GM19395 (cell line): ENCODE data around the gene CLRN1.

Source experiments
- ATAC-seq: cut with Tn5 transposase; IDR thresholded peaks from one replicate; pipeline ENCODE4 v1.9.1; 2021; ENCODE audit warnings: mild to moderate bottlenecking, moderate library complexity; ENCODE audit not compliant: unreplicated experiment

The CLRN1 gene

DNA sequence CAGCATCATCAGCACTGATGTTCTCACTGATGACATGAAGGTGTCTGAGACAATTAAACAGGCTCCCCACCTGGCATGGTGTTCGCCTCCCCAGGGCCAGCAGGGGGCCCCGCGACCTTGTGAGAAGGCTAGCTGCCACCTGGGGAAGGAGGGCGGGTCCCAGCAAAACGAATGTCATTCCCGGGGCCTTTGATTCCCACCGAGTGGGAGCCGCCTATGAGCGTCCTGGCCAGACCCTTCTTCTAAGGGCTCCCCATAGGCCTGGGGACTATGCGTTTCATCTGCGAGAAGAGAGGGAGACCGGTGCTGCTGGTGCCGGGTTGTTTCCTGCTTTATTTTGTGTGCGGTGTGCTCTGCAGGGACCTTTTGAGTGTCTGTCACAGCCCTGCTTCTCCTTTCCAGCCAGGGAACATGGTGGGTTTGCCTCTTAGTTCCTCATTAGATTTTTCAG, 46.8 kb downstream of the CLRN1 start:
- ATAC-seq: peak; percentile 86

DNA sequence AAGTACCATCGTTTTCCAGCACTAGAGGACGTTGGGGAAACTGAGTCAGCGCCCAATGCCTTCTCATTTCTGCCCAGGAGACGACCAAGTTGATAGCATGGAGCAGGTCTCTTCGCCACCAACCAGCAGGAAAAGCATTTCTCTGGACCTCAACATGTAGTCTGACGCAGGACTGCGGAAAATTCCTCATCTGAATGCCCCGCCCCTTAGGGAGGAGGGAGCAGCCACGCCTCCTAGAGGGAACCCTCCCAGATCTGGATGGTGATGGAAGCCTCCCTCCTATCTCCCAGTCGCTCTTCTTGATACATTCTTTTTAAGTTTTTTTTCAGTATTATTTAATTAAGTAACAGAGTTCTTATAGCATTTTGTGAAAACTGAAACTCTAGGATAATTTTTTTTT, 49.9 kb downstream of the CLRN1 start:
- no peak for ATAC-seq

DNA sequence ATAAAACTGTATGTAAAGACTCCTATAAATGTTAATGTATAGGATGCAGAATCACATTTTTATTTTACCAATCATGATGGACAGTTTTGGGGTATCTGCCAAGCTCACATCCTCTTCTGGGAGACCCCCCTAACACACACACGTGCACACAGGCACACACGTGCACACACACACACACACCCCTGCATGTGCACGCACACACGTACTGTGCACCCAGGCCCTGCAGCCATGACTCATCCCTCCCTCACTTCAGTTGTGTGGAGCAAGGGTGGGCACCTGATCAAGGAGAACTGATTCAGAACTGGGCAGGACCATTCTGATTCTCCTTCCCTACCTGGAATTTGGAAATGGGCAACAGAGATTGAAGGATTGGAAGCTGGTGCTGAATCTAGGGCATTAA, 51.3 kb downstream of the CLRN1 start:
- no peak for ATAC-seq

DNA sequence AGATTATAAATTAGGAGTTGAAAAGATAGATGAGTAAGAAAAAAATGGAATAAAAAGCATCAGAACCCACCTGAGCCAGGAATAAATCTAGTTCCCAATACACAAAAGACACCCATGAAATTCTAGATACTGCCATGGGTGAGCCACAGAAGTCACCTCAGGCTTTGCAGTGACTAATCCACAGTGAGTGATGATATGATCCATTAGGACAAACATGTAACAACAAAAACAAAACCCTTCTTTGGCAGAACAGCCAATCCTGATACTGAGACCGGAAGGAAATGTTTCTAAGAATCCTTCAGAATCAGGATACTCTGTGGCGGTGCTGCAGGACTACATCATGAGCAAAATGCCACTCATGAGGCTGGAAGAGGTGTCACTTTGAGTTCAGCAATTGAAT, 52.3 kb downstream of the CLRN1 start:
- no peak for ATAC-seq

DNA sequence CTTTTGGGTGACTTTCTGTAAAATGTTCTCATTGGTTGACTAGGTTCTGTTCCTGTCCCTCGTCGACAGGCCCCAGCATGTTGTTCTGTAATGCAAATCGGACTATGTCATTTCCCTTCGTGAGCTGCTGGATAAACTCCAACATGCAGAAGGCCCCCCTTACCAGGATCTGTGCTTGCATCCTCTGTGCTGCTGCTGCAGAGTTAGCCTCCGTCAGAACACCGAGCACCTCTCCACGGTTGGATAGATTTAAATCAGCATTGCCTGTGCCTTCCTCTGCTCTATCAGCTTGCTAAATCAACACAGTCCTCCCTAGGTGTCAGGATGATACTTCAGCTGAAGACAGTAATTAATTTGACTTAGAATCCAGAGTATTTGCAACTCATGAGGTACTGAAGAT, 54.6 kb downstream of the CLRN1 start:
- no peak for ATAC-seq

DNA sequence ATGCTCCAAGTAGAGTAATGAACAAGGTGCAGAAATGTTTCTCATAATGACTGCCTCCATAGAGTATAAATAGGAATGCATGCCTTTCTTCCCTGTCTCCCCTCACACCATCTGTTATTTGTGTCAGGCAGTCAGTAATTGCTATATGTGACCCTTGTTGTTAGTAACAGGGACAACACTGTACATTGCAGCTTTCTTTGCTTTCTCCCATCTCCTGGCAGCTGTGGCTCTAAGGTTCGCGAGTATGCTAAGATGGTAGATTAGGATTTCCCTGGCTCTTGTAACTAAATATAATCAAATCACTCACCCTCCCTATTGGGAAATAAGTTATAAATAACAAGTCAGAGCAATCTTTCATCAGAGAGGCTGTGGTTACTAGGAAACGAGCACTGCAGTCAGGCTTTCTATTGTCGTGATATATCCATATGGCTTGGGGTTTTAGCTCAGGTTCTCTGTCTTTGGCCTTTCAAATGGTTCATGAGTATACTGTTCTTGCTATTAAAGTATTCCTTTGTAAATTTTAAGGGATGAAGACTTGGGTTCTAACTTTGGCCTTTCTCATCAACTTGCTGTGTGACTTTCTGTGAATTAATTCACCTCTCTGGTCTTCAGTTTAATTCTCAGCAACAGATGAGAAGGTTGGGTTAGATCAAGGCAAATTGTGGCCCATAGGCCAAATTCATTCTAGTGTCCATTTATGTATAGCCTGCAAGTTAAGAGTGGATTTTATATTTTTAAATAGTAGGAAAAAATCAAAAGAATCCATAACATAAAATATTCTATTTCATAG, 59.2 kb downstream of the CLRN1 start:
- peak; percentile 9 for ATAC-seq

DNA sequence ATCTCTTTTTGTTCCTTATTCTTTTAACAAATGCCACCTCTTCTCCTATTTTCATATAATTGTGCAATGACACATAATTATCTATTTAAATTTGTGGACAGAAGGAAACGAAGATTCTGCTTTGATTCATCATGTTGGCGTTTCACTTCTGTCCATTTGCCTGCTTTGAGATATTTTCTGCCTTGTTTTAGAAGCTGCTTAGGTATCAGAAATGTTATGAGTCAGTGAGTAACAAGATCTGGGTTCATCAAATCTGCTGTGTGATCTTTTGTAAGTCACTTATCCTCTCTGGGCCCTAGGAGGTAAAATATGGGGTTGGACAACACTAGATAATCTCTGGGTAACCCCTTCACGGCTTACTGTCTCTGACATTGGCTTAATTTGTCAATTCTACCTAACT, 60.0 kb downstream of the CLRN1 start:
- peak; percentile 84 for ATAC-seq

DNA sequence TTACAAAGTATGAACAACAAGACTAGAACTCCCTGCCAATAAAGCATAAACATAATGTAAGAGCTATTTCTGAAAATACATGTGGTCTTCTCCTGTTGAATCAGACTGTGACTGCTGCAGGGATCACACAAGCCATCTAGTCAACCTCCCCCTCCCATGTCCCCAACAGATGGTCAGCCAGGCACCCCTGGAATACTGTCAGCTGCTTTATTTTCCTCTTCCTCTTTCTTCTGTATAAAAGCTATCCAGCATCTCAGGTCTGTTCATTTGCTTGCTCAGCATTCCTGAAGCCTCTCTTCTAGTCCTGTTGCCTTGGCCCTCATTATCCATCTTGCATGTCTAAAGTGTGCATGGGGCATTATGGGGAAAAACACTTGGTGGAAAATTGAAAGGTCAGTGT, 60.8 kb downstream of the CLRN1 start:
- no peak for ATAC-seq

DNA sequence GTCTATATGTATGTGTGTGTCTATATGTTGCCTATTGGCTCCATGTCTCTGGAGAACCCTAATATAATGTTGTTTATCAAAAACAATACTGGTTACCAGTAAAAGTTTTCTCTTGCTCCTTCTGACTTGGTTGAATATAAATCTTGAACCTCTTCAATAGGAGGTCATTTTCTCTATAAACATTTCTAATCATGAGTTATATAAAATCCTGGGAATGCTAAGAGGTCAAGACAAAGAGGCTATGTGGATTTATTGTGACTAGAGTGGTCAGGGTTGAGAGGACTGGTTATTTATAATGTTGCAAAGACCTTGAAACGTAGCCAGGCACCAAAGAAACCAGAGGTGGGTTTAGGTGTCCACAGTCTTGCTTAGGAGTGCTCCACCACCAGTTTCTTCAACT, 66.1 kb downstream of the CLRN1 start:
- ATAC-seq: no peak

DNA sequence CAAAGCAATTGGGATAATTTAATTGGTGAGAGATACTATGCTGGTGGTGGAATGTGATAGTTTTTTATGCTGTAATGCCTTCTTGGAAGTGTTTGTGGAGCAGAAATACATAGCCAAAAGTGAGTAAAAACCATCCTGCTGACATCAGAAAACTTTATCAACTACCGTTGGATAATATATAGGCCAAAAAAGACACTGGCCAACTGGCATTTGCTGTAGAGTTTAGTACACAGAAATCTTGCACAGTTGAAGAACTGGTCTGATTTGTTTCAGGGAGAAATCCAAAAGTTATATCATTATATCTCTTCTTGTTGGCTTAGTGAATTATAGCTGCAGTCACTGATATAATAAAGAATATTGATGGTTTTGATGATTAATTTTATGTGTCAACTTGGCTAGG, 66.8 kb downstream of the CLRN1 start:
- no peak for ATAC-seq

DNA sequence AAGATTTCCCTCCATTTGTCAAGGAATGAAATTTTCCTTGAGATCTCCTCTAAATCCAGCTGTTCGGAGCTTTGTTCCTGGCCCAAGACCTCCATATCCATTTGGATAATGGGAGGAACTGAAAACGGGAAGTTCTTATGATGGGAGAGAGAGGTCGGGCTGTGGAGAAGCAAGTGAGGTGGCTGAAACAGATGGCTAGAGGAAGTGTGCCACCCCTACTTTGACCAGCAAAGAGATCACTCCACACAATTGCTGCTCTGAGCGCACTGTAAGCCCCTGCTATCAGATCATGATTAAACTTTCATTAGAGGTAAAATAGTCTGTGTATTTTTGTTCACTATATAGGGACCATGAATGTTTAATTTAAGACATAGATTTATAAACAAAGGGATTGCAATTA, 67.2 kb downstream of the CLRN1 start, which contains the start of gene MINDY4B:
TSS of gene MINDY4B (minus strand) at position 101 of the 400 bp plus-strand sequence. CDS start at position 101, 0 bp downstream.
- ATAC-seq: no peak

DNA sequence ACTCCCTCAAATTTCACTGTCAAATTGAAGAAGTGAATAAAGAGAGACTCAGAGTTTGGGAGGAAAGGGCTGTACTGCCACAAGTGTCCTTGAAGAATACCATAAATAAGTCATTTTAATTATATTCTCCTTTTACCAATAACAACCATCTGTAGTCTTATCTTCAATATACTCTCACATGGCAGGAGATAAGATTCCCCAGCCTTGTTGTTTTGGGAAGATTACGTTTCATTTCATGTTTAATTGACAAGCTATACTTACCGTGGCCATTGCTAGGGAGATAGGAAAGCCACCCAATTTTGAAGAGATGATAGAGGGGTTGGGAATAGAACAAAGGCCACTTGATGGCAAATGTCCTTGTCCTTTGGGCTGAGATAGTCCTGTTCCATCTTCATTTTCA, 69.5 kb downstream of the CLRN1 start:
- no peak for ATAC-seq

DNA sequence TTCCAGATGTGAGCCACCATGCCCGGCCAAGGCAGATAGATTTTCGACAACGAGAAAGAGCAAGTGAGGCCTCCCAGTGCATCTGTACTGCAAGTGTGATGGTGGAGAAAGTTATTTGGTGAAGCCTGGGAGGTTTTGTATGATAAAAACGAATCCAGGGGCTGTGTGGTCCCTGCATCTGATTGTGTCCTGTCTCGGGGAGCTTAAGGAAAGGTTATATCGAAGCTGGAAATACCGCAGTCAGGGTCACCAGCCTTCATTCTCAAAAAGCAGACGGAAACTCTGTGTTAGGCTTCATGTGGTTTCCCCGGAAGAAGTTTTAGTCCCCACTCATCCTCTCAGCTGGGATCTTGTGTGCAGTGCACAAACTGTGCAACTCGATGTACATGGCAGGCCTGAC, 70.7 kb downstream of the CLRN1 start:
- ATAC-seq: no peak

DNA sequence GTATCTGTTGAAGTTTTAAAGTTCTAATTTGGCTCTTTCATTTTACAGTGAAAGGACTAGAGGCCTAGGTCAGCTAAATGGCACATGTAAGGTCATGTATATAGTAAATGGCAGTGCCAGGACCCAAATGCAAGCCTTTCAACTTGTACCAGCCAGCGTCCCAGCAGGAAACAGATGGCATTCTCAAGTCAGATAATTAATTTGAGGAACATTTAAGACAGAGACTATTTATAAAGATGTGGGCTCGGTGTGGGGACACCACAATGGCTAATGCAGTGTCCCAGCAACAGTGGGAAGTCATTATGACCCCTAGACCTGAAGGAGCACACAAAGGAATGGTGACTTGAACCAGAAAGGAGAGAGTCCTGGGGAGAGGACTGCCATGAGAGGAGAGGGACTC, 73.4 kb downstream of the CLRN1 start:
- ATAC-seq: no peak

DNA sequence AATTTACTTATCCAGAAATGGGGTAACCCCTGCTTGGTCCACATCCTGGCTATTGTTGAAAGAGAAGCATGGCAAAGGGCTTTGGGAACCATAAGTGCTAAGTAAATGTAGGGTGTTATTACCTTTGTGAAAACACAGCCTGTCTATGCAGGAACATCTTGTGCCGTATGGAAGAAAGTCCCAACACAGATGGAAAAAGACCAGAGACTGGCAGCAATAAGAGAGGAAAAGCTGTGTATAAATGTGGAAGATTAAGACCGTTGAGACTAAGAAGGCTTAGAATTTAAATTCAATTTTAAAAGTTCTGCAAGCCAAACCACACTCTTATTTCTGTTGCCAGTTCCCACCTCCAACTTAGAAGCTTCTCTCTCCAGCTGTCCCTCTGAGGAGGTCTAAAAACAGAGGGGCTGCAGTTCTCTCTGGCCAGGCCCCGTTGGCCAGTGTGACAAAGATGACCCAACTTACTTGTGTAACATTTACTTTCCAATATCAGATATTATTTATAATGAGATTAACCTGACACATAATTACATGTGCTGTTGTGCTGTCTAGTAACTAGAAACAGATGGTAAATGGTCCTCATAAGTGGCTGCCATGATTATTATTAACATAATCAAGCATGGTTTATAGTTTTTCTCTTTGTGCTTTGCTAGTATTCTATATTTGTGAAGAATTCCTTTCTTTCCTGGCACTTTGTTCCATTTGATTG, 74.3 kb downstream of the CLRN1 start:
- no peak for ATAC-seq

DNA sequence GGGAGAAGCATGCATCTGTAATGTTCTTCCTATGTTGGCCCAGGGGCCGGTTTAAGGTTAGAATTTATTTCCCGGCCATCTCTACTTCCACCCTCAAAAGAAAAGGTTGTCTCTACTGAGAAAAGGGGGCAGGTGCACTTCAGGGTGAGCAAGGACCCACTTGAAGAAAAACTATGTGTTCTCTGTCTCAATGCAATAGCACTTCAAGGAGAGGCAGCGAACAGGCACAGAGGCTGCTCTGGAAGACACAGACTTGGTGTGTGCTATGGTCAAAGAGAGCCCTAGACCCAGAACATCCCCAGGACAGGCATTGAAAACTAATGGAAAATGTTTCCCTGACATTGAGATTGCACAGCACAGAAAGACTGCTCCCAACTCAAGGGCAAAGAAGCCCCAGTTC, 74.9 kb downstream of the CLRN1 start:
- no peak for ATAC-seq

DNA sequence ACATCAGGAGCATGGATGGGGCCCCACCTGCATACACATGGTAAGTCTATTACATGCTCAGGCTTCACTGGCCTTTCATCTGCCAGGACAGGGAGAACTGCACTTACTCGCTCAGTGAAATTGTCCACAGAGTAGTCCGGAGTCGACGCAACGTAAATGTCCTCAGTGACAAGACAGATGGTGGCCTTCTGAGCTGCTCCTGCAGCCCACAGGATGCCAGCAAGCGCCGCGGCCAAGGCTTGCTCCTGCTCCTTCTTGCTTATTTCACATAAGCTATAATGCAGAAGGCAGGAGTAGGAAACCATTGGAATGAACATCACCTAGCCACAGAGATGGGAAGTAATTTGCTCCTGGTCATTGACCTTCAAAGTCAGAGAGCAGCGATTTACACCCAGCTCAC, 81.7 kb downstream of the CLRN1 start:
- ATAC-seq: no peak

DNA sequence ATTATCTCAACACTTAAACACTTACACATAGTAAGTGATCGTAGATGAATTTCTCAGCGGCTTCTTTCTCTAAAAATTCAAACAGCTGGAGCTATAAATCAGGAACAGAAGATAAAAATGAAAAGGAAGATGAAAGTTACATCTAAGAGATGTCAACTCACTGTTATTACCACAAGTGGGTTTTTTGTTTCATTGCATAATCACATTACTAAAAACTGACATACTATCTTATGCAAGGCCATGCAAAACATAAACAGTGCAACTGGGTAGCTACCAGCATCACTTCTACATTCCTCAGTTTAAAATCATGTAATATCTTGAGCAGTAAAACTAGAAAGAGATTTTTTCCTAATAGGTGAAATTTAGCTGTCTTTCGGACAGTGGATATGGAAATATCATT, 82.2 kb downstream of the CLRN1 start:
- no peak for ATAC-seq

DNA sequence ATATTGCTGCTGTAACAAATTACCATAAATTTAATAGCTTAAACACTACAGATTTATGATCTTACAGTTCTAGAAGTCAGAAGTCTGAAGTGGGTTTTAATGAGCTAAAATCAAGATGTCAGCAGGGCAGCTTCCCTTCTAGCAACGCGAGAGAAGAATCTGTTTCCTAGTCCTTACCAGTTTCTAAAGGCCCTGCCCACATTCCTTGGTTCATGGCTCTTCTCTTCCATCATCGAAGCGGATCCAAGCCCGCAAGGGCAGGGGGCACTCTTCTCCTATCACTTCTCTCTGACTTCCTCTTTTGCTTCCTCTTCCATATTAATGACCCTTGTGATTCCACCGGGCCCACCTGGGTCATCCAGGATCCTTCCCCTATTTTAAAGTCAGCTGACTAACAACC, 83.4 kb downstream of the CLRN1 start:
- ATAC-seq: no peak

DNA sequence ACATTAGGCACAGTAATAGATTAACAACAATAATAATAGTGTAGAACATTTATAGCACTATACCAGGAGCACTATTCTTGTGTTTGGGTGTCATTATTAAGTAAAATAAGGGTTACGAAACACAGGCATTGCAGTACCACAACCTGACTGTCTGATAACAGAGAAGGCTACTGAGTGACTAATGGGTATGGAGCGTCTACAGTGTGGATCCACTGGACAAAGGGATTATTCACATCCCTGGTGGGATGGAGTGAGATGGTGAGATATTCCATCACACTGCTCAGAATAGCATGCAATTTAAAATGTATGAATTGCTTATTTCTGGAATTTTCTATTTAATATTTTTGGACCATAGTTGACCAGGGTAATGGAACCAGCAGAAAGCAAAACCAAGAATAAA, 85.5 kb downstream of the CLRN1 start:
- no peak for ATAC-seq

DNA sequence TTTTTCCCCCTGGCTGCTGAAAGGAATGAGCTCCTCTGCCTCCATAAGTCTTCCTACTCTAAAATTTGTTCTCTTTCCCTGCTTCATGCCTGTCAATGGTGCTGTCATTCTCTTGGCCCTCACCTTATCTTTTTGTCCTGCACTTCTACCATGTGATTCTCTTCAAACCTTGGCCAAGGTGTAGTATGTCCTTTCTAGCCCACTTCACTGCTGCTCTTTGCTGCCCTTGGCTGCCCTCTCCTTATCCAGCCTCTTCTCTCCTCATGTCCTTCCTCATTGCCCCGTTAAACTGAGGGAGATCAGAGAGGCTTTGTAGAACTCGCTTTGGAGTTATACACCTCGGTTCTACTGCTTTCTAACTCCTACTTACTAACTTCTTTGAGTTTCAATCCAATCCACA, 87.0 kb downstream of the CLRN1 start:
- ATAC-seq: no peak

DNA sequence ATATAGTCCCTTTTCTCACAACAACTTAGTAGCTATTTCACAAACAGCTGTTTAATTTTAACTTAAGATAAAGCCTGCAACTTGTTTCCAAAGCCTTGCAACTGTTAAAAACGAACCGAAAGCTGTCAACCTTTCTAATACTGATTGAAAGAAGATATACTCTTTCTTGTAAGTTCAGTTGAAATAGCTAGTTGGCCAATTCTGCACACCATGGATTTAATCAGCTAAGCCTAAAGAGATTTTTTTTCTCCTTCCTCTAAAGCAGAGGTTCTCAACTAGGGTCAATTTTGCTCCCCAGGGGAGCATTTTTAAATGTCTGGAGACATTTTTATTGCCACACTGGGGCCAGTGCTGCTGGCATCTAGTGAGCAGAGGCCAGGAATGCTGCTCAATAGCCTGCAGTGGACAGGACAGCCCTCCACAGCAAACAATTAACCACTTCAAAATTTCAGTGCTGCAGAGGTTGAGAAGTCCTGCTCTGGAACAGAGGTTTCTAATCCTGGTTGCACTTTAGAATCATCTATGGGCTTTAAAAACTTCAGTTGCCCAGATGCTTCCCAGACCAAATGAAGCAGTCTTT, 93.4 kb downstream of the CLRN1 start:
- ATAC-seq: no peak
